NB4 (cell line): ENCODE results near the gene TNRC6A.
"Not testable (repeated sequence)": the region's sequence is repeated elsewhere in the genome, so short reads cannot be mapped to it uniquely, and the experiment has no call there.

Source experiments
- DNase-seq: peaks from one replicate; pipeline ENCODE4 v3.0.0; 2010; ENCODE audit warnings: low read depth
- H3K4me3 ChIP-seq: one replicate; pipeline ENCODE4 v1.5.1; 2011; ENCODE audit warnings: mild to moderate bottlenecking, low read depth, low read length, moderate library complexity
- MAX ChIP-seq: IDR thresholded peaks from 2 replicates; pipeline ENCODE4 v1.6.1; 2011; ENCODE audit warnings: low read depth, low read length
- MYC ChIP-seq: IDR thresholded peaks from 2 replicates; pipeline ENCODE4 v1.6.1; 2011; ENCODE audit warnings: low read depth, low read length
- POLR2A ChIP-seq: IDR thresholded peaks from 2 replicates; pipeline ENCODE4 v1.6.1; 2011; ENCODE audit warnings: mild to moderate bottlenecking; ENCODE audit not compliant: insufficient read length; ENCODE audit errors: extremely low read depth
- TF ChIP-seq, protein P1 (sequence below): IDR thresholded peaks from one replicate; pipeline ENCODE4 v1.5.1; 2012; ENCODE audit warnings: low read depth, low read length

The TNRC6A gene

DNA sequence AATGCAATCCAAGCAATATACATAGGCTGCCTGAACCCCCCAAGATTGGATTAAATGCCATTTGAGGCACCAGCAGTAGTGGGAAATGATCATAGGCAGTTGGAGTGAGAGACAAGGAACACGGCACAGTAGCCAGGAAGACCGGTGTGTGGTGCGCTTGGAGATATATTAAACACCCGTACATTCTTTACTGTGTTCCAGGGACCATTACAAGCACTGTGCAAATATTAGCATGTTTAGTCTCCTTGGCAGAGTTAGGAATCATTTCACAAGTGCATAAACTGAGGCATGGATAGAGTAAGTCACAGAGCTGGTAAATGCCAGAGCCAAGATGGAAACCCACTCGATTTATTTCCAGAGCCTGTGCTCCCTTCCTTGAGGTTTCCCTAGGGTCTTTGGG, 31.1 kb upstream of the TNRC6A start:
- DNase-seq: no peak
- TF ChIP-seq MAX (no peak), MYC (no peak), POLR2A (no peak)
- TF ChIP-seq, protein P1, sequence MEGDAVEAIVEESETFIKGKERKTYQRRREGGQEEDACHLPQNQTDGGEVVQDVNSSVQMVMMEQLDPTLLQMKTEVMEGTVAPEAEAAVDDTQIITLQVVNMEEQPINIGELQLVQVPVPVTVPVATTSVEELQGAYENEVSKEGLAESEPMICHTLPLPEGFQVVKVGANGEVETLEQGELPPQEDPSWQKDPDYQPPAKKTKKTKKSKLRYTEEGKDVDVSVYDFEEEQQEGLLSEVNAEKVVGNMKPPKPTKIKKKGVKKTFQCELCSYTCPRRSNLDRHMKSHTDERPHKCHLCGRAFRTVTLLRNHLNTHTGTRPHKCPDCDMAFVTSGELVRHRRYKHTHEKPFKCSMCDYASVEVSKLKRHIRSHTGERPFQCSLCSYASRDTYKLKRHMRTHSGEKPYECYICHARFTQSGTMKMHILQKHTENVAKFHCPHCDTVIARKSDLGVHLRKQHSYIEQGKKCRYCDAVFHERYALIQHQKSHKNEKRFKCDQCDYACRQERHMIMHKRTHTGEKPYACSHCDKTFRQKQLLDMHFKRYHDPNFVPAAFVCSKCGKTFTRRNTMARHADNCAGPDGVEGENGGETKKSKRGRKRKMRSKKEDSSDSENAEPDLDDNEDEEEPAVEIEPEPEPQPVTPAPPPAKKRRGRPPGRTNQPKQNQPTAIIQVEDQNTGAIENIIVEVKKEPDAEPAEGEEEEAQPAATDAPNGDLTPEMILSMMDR: no peak
- H3K4me3 ChIP-seq: no peak overlapping the region

- TF ChIP-seq MYC: no peak
- no peak for TF ChIP-seq MAX
- TF ChIP-seq POLR2A: no peak
- TF ChIP-seq, protein P1: no peak
- no peak for DNase-seq
- H3K4me3 ChIP-seq: no peak overlapping the region
Measured at GRCh38 chr16:24699151-24699723, 30.2 kb upstream of the TNRC6A start.

DNA sequence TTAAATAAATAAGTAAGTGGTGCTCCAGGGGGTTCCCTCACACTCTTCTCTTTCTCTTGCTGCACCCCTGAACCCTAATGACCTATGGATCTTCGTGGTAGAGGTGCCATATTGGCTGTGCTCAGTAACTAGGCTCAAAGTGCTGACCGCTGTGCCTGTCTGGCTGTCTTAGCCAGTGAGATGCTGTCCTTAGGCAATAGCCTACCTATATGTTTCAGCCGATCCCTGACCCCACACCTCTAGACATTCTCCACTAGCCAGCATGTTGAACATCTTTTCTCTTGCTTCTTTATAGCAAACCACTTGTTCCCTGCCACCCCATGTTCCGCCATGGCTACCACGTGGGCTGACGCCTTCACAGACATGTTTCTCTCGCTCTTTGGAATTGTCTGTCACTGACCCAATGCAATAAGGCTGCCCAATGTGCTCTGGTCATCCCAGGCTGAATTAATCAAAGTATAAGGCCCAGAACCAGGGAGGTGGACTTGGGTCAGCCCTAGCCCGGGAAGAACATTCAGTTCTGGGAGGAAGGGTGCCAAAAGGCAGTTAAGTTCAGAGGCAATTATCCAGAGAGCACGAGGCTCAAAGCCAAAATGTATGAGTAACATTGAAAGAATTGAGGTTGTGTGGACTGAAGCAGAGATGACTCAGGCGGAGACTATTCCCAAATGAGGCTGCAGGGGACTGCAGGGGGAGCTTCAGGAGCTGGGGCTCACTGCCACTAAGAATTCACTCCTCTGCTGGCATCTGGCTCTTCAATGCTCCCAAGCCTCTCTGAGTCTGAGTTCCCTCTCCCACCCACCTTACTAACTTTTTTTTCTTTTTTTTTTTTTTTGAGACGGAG, 28.7 kb upstream of the TNRC6A start:
- no peak for DNase-seq
- TF ChIP-seq POLR2A: no peak
- TF ChIP-seq MYC: no peak
- no peak for TF ChIP-seq MAX
- TF ChIP-seq, protein P1: no peak
- no peak overlapping the region for H3K4me3 ChIP-seq

DNA sequence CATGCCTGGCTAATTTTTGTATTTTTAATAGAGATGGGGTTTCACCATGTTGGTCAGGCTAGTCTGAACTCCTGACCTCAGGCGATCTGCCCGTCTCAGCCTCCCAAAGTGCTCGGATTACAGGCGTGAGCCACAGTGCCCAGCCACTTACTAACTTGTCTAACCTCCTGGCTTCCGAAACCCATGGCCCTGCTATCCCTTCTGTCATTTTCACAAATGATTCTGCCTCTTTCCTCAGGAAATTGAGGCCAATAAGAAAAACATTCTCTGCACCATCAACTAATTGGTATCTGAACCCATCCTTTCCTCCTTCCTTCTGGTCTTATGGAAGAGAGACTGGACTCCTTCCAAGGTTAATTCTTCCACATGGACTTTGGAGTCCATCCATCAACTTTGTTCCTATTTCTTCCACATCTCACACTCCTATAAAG, 27.9 kb upstream of the TNRC6A start:
- no peak for DNase-seq
- TF ChIP-seq, protein P1: no peak
- H3K4me3 ChIP-seq: no peak overlapping the region

GRCh38 chr16:24707760-24708159, 21.7 kb upstream of the TNRC6A start:
- not testable (repeated sequence) for DNase-seq, H3K4me3 ChIP-seq

DNA sequence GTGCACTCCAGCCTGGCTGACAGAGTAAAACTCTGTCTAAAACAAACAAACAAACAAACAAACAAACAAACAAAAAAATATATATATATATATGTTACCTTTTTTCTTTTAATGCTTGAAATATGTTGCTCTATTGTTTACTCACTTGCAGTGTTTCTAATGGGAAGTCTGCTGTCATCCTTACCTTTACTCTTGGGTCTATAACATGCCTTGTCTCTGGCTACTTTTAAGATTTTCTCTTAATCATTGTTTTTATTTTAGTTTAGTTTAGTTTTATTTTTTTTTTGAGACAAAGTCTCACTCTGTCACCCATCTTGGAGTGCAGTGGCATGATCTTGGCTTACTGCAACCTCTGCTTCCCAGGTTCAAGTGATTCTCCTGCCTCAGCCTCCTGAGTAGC, 16.1 kb upstream of the TNRC6A start:
- no peak overlapping the region for H3K4me3 ChIP-seq
- DNase-seq: no peak
- TF ChIP-seq MYC: no peak

DNA sequence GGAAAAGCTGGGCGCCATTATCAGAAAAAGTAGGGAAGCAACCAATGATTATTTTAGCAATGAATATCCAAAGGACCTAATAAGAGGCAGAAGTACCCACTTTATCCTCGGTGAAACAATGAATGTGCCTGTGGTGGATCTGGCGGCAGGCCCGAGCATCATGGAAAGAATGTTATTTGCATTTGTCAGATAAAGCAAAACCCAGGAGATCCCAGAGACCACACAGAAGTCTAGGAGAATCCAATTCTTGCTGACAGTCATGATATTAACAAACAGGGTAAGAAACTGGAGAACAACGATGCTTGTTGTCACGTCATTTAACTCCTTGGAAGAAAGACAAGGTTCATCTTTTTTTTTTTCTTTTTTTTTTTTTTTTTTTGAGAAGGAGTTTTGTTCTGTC, 12.0 kb upstream of the TNRC6A start:
- TF ChIP-seq POLR2A: no peak
- TF ChIP-seq MYC: no peak
- TF ChIP-seq, protein P1: no peak
- TF ChIP-seq MAX: no peak
- DNase-seq: no peak
- H3K4me3 ChIP-seq: no peak overlapping the region
